ENCODE data around the gene CWC27. TPM values are rescaled to one million over a fixed set of nuclear protein-coding genes. Genes with fewer than 3 reads are reported as not detected.

Gene CWC27
- total and polyA plus RNA-seq, 9 of the 15 experiments (the other 6 are each of a cell fraction or from before 2014, with no cell fraction given) = 19.7 to 49.3 (median 38.3) TPM

GRCh38 chr5:64838803-64839202, 70.1 kb downstream of the CWC27 start:
- Histone ChIP-seq H3K27me3 (ENCODE audit: control insufficient read depth in 2 of 2, insufficient read depth in 2 of 2, low read length in 2 of 2) (no peaks in the 10 kb centered on the region), H3K9ac (ENCODE audit: insufficient read depth in 1 of 2, low read depth in 2 of 2, low read length in 2 of 2) (no peak overlapping the region), H4K20me1 (replicated peaks; ENCODE audit: control insufficient read depth, insufficient read depth, low read length) (no peaks in the 10 kb centered on the region), H3K9me1 (ENCODE audit: control insufficient read depth, insufficient read depth, low read length) (no peaks in the 10 kb centered on the region), H2AFZ (ENCODE audit: low read depth, low read length) (no peak overlapping the region), H3K4me1 (replicated peaks in 1 of 2; ENCODE audit: control insufficient read depth in 2 of 2, insufficient read depth in 2 of 2, low read length in 2 of 2) (no peaks in the 10 kb centered on the region), H3K4me2 (ENCODE audit: insufficient read depth, low read length) (no peak overlapping the region), H3K36me3 (ENCODE audit: control insufficient read depth, insufficient read depth, low read length) (no peaks in the 10 kb centered on the region; the same call in 2 of the 3 replicates), H3K4me3 (no peak overlapping the region), H3K9me3 (replicated peaks; ENCODE audit: control insufficient read depth, insufficient read depth, low read depth, low read length) (no peaks in the 10 kb centered on the region), H3K79me2 (ENCODE audit: control insufficient read depth, insufficient read depth, low read length) (no peaks in the 10 kb centered on the region), H3K27ac (ENCODE audit: extremely low read depth, low read depth, low read length) (no peak overlapping the region)
- POLR2A ChIA-PET = no interaction called here
- no peak for DNase-seq (ENCODE audit: extremely low read depth in 1 of 4, low spot score in 3 of 4)
- ATAC-seq = no peak
- CTCF ChIA-PET (ENCODE audit: low intra/inter-chr PET ratio) = no interaction called here
- intact Hi-C loops (cut with micrococcal nuclease) = no loop called here
- no TSS peak for BruUV-seq (replicated peaks)
- FAIRE-seq = no peak
- in situ Hi-C loops (cut with MboI) = no loop called here
- TF ChIP-seq ZFP36 (IDR thresholded peaks at IDR 0.05; ENCODE audit: low read depth, low read length, partially characterized antibody) (no peak), E2F8 (IDR thresholded peaks at IDR 0.05; ENCODE audit: low read depth, partially characterized antibody) (no peak), TRIM24 (IDR thresholded peaks at IDR 0.05) (no peak), HNRNPH1 (optimal IDR thresholded peaks at IDR 0.05; ENCODE audit: low read depth, low read length) (no peak), FOXO4 (CRISPR knock-in tag; IDR thresholded peaks at IDR 0.05) (no peak), RBM22 (IDR thresholded peaks at IDR 0.05; ENCODE audit: low read depth, low read length, poor library complexity, severe bottlenecking) (no peak), BCLAF1 (IDR thresholded peaks at IDR 0.05; ENCODE audit: borderline replicate concordance in 1 of 2, control insufficient read depth in 1 of 2, low read depth in 2 of 2, low read length in 1 of 2) (no peak), ZNF561 (CRISPR knock-in tag; conservative IDR thresholded peaks at IDR 0.05) (no peak), HMBOX1 (IDR thresholded peaks at IDR 0.05) (no peak), MLX (CRISPR knock-in tag; conservative IDR thresholded peaks at IDR 0.05) (no peak)
- TF ChIP-seq, protein P1, sequence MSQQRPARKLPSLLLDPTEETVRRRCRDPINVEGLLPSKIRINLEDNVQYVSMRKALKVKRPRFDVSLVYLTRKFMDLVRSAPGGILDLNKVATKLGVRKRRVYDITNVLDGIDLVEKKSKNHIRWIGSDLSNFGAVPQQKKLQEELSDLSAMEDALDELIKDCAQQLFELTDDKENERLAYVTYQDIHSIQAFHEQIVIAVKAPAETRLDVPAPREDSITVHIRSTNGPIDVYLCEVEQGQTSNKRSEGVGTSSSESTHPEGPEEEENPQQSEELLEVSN (IDR thresholded peaks at IDR 0.05; ENCODE audit: borderline replicate concordance in 1 of 2, extremely low read depth in 1 of 2, insufficient read depth in 1 of 2, insufficient read length in 1 of 2, low read depth in 1 of 2, low read length in 1 of 2, poor library complexity in 1 of 2, severe bottlenecking in 1 of 2) = no peak

Data from K562 (cell line).